H9 (cell line): ENCODE data around the gene POLK. TPM values are rescaled to one million over a fixed set of nuclear protein-coding genes. Genes with fewer than 3 reads are reported as not detected.

Experiments used
- DNase-seq: peaks from one replicate; pipeline ENCODE4 v3.0.0-alpha.2; 2017
- H2AFZ ChIP-seq: one replicate; pipeline ENCODE4 v1.6.1; 2013; ENCODE audit warnings: mild to moderate bottlenecking, low read length, control low read depth, moderate library complexity
- H2AK5ac ChIP-seq: 2 replicates; pipeline ENCODE4 v1.6.1; 2013; ENCODE audit warnings: low read length, control low read depth, mixed read lengths; ENCODE audit not compliant: insufficient read length
- H2BK120ac ChIP-seq: one replicate; pipeline ENCODE4 v1.6.1; 2013; ENCODE audit warnings: low read depth, mild to moderate bottlenecking, low read length, control low read depth, inconsistent platforms; ENCODE audit not compliant: poor library complexity, severe bottlenecking
- H2BK12ac ChIP-seq: 2 replicates; pipeline ENCODE4 v1.6.1; 2013; ENCODE audit warnings: low read length, control low read depth, mixed read lengths, low read depth; ENCODE audit not compliant: insufficient read length
- H2BK15ac ChIP-seq: 2 replicates; pipeline ENCODE4 v1.6.1; 2013; ENCODE audit warnings: low read depth, low read length, control low read depth
- H2BK20ac ChIP-seq: one replicate; pipeline ENCODE4 v1.6.1; 2013; ENCODE audit warnings: low read depth, mild to moderate bottlenecking, low read length, control low read depth, inconsistent platforms; ENCODE audit not compliant: poor library complexity, severe bottlenecking
- H2BK5ac ChIP-seq: 2 replicates; pipeline ENCODE4 v1.6.1; 2013; ENCODE audit warnings: low read length, control low read depth, mixed read lengths; ENCODE audit not compliant: insufficient read length
- H3K14ac ChIP-seq: 2 replicates; pipeline ENCODE4 v1.6.1; 2013; ENCODE audit warnings: low read length, control low read depth; ENCODE audit not compliant: insufficient read depth
- H3K18ac ChIP-seq: 2 replicates; pipeline ENCODE4 v1.6.1; 2013; ENCODE audit warnings: low read depth, mild to moderate bottlenecking, mixed read lengths, low read length, control low read depth; ENCODE audit not compliant: insufficient read length
- H3K23ac ChIP-seq: 2 replicates; pipeline ENCODE4 v1.6.1; 2013; ENCODE audit warnings: low read length, control low read depth, mixed read lengths, low read depth; ENCODE audit not compliant: insufficient read length
- H3K23me2 ChIP-seq: 2 replicates; pipeline ENCODE4 v1.6.1; 2013; ENCODE audit warnings: low read depth, mild to moderate bottlenecking, mixed read lengths, low read length, control low read depth; ENCODE audit not compliant: insufficient read length, poor library complexity, severe bottlenecking
- H3K27ac ChIP-seq: 2 replicates; pipeline ENCODE4 v1.5.1; 2013; ENCODE audit warnings: low read length, control low read depth, mixed read lengths, low read depth; ENCODE audit not compliant: insufficient read length
- H3K27me3 ChIP-seq: 2 replicates; pipeline ENCODE4 v1.6.1; 2013; ENCODE audit warnings: low read length, control low read depth, inconsistent platforms; ENCODE audit not compliant: insufficient read depth
- H3K4ac ChIP-seq: 2 replicates; pipeline ENCODE4 v1.6.1; 2013; ENCODE audit warnings: low read depth, mild to moderate bottlenecking, control low read depth, inconsistent platforms, low read length, moderate library complexity
- H3K4me1 ChIP-seq: 2 replicates; pipeline ENCODE4 v1.6.1; 2013; ENCODE audit warnings: low read length, control low read depth, inconsistent platforms; ENCODE audit not compliant: insufficient read depth
- H3K4me2 ChIP-seq: 2 replicates; pipeline ENCODE4 v1.6.1; 2013; ENCODE audit warnings: low read length, control low read depth, mixed read lengths; ENCODE audit not compliant: insufficient read length, insufficient read depth
- H3K56ac ChIP-seq: 2 replicates; pipeline ENCODE4 v1.6.1; 2013; ENCODE audit warnings: low read depth, mild to moderate bottlenecking, mixed read lengths, low read length, control low read depth; ENCODE audit not compliant: insufficient read length
- H3K79me1 ChIP-seq: 2 replicates; pipeline ENCODE4 v1.6.1; 2013; ENCODE audit warnings: low read depth, mild to moderate bottlenecking, moderate library complexity, low read length, control low read depth, inconsistent platforms; ENCODE audit not compliant: insufficient read depth, poor library complexity, severe bottlenecking
- H3K79me2 ChIP-seq: 2 replicates; pipeline ENCODE4 v1.6.1; 2013; ENCODE audit warnings: low read length, control low read depth, inconsistent platforms; ENCODE audit not compliant: insufficient read depth
- H3K9ac ChIP-seq: 2 replicates; pipeline ENCODE4 v1.6.1; 2013; ENCODE audit warnings: low read length, control low read depth, mixed read lengths; ENCODE audit not compliant: insufficient read length; ENCODE audit errors: extremely low read depth
- H3K9me3 ChIP-seq: one replicate; pipeline ENCODE4 v1.6.1; 2013; ENCODE audit warnings: low read depth, low read length, inconsistent platforms; ENCODE audit not compliant: control insufficient read depth
- H3T11ph ChIP-seq: one replicate; pipeline ENCODE4 v1.6.1; 2013; ENCODE audit warnings: mild to moderate bottlenecking, low read length, control low read depth, inconsistent platforms
- H4K20me1 ChIP-seq: one replicate; pipeline ENCODE4 v1.6.1; 2013; ENCODE audit not compliant: control insufficient read depth, insufficient read length, insufficient read depth
- H4K5ac ChIP-seq: 2 replicates; pipeline ENCODE4 v1.6.1; 2013; ENCODE audit warnings: low read depth, mild to moderate bottlenecking, mixed read lengths, low read length, control low read depth; ENCODE audit not compliant: insufficient read length
- H4K8ac ChIP-seq: replicated peaks from 2 replicates; pipeline ENCODE4 v1.6.1; 2013; ENCODE audit warnings: low read length, control low read depth, mixed read lengths, low read depth; ENCODE audit not compliant: insufficient read length
- H4K91ac ChIP-seq: 2 replicates; pipeline ENCODE4 v1.6.1; 2013; ENCODE audit warnings: low read depth, mild to moderate bottlenecking, moderate library complexity, mixed read lengths, low read length, control low read depth; ENCODE audit not compliant: insufficient read length
- H3K27ac Mint-ChIP-seq, 3 experiments: 2 replicates in 2 of 3; 3 replicates in 1 of 3; pipeline ENCODE4 v1.8.0; 2020 to 2021; ENCODE audit warnings: mixed read lengths in 3 of 3, mild to moderate bottlenecking in 1 of 3, moderate library complexity in 1 of 3
- H3K27me3 Mint-ChIP-seq: 2 replicates; pipeline ENCODE4 v1.8.0; 2021; ENCODE audit warnings: low read depth, mild to moderate bottlenecking, moderate library complexity, mixed read lengths
- H3K36me3 Mint-ChIP-seq, 3 experiments: 2 replicates in 2 of 3; 3 replicates in 1 of 3; pipeline ENCODE4 v1.8.0; 2020 to 2021; ENCODE audit warnings: low read depth in 3 of 3, mixed read lengths in 3 of 3; ENCODE audit not compliant: insufficient read depth in 1 of 3
- H3K4me1 Mint-ChIP-seq, 2 experiments: 2 replicates each; pipeline ENCODE4 v1.8.0; 2020; ENCODE audit warnings: mixed read lengths in 2 of 2
- H3K4me3 Mint-ChIP-seq, 2 experiments: 2 replicates in 1 of 2; 3 replicates in 1 of 2; pipeline ENCODE4 v1.8.0; 2020 to 2021; ENCODE audit warnings: mild to moderate bottlenecking in 2 of 2, mixed read lengths in 2 of 2, moderate library complexity in 1 of 2
- H3K9me3 Mint-ChIP-seq, 2 experiments: 2 replicates in 1 of 2; 3 replicates in 1 of 2; pipeline ENCODE4 v1.8.0; 2020; ENCODE audit warnings: mild to moderate bottlenecking in 2 of 2, mixed read lengths in 2 of 2, moderate library complexity in 1 of 2
- CTCF ChIP-seq: fragments of 200-600 bp; sonication (generic); conservative IDR thresholded peaks from 3 replicates; pipeline ENCODE4 v1.8.0; 2021; ENCODE audit warnings: antibody characterized with exemption, mild to moderate bottlenecking
- WGBS: extraction: QIAGEN DNeasy Blood & Tissue Kit; methylation state at CpG from one replicate; pipeline ENCODE4 v1.1.7; 2013; ENCODE audit warnings: missing lambda C conversion rate, low lambda C conversion rate, mixed read lengths; ENCODE audit not compliant: insufficient read length; ENCODE audit errors: extremely low coverage; 5-methylcytosine and 5-hydroxymethylcytosine counted together
- total RNA-seq: library from RNA; stranded (reverse); gene quantifications from 2 replicates; pipeline ENCODE4 v1.2.1, GENCODE V29; 2021

POLK gene
- total RNA-seq, 1 experiment from 2014 or later, result 7.6 TPM

GRCh38 chr5:75519761-75520160, 8.1 kb downstream of the POLK start:
- Mint-ChIP-seq H3K9me3 (peaks cover 12 to 18% of the 10 kb centered on the region in 2 experiments), H3K27ac (no peak overlapping the region), H3K4me1 (peaks cover 6 to 7% of the 10 kb centered on the region in 2 experiments; a peak in 3 of 4 replicates), H3K4me3 (no peak overlapping the region), H3K36me3 (peaks cover 15 to 23% (median 17%) of the 10 kb centered on the region in 3 experiments), H3K27me3 (no peaks in the 10 kb centered on the region)
- Histone ChIP-seq H2BK5ac (no peak overlapping the region), H3K4ac (no peak overlapping the region), H2BK12ac (no peak overlapping the region), H2AK5ac (no peak overlapping the region), H3T11ph (no peak overlapping the region), H3K4me2 (no peak overlapping the region), H3K9me3 (no peaks in the 10 kb centered on the region), H2BK120ac (no peak overlapping the region), H3K27me3 (no peaks in the 10 kb centered on the region), H3K56ac (no peak overlapping the region), H3K18ac (no peak overlapping the region), H3K9ac (no peak overlapping the region), H4K8ac (no peak overlapping the region), H3K79me2 (peaks cover 2% of the 10 kb centered on the region; the same call in 1 of the 2 replicates), H2BK20ac (no peak overlapping the region), H3K79me1 (peaks cover 6% of the 10 kb centered on the region), H3K23me2 (no peaks in the 10 kb centered on the region), H3K23ac (no peak overlapping the region), H3K27ac (no peak overlapping the region), H3K14ac (no peak overlapping the region), H4K5ac (no peak overlapping the region), H2BK15ac (no peak overlapping the region), H2AFZ (no peak overlapping the region), H3K4me1 (no peaks in the 10 kb centered on the region), H4K91ac (no peak overlapping the region), H4K20me1 (no peaks in the 10 kb centered on the region)
- WGBS, result no CpG with 5 or more reads among the region's 1 CpG
- TF ChIP-seq CTCF, result no peak
- DNase-seq, result no peak
